Measurements from ENCODE around the gene KIT.

- TF ChIP-seq TBL1XR1 (IDR thresholded peaks at IDR 0.05; ENCODE audit: low read depth, low read length) (no peak), POLR2A (IDR thresholded peaks at IDR 0.05; ENCODE audit: low read depth, low read length) (no peak), E2F4 (IDR thresholded peaks at IDR 0.05; ENCODE audit: low read depth, low read length) (no peak), E2F8 (IDR thresholded peaks at IDR 0.05; ENCODE audit: low read depth, partially characterized antibody) (no peak)
These were observed 18.1 kb downstream of the KIT start for GRCh38 chr4:54675721-54676461.

All from GM12878 (cell line).